Left lung (tissue), 10 donors: ENCODE data around the gene POLD3. TPM values are rescaled to one million over a fixed set of nuclear protein-coding genes. Genes with fewer than 3 reads are reported as not detected.

Experiments used
- ATAC-seq: fragments of 200-7000 bp; cut with Tn5 transposase; one replicate; pipeline ENCODE4 v1.9.1; 2020; ENCODE audit warnings: moderate library complexity
- DNase-seq, 4 donors: peaks; one replicate each; pipeline ENCODE4 v3.0.0-alpha.2; 2013 to 2020
- H3K27ac ChIP-seq, 2 donors: fragments of 200-600 bp; sonication (generic) in 1 of 2; one replicate each; pipeline versions ENCODE4 v1.5.0 to v1.8.0; 2020 to 2021
- H3K27me3 ChIP-seq, 2 donors: fragments of 200-600 bp; sonication (generic) in 1 of 2; one replicate each; pipeline versions ENCODE4 v1.5.0 to v1.8.0; 2020 to 2021
- H3K36me3 ChIP-seq, 2 donors: fragments of 200-600 bp; sonication (generic) in 1 of 2; one replicate each; pipeline versions ENCODE4 v1.5.0 to v1.8.0; 2020 to 2021
- H3K4me1 ChIP-seq, 2 donors: fragments of 200-600 bp; one replicate each; pipeline ENCODE4 v1.8.0; 2021
- H3K4me3 ChIP-seq, 2 donors: fragments of 200-600 bp; sonication (generic) in 1 of 2; one replicate each; pipeline versions ENCODE4 v1.5.0 to v1.8.0; 2020 to 2021; ENCODE audit warnings: mild to moderate bottlenecking in 1 of 2
- H3K9me3 ChIP-seq, 2 donors: fragments of 200-600 bp; sonication (generic) in 1 of 2; one replicate each; pipeline versions ENCODE4 v1.5.0 to v1.8.0; 2020 to 2021
- intact Hi-C, 2 donors: fragments of 100-400 bp; cut with DNase I; formaldehyde crosslinking; loops; one replicate each; pipeline versions ENCODE4 v1.11.2 to v1.14.2; 2022
- polyA plus RNA-seq, 6 donors: library from polyadenylated mRNA; unstranded; fragments of 120-200 nt; gene quantifications; one replicate each; pipeline ENCODE4 v1.2.1, GENCODE V29; 2013; ENCODE audit not compliant: insufficient read length in 6 of 6
- total RNA-seq, 2 donors: library from RNA; stranded (reverse); fragmentation: NEBNext Ultra II Directional; extraction: Animal tissue kit (Norgen Biotek cat#: 25700); gene quantifications; one replicate each; pipeline ENCODE4 v1.2.1, GENCODE V29; 2021
- TF ChIP-seq, protein P1 (sequence below), 2 donors: fragments of 200-600 bp; sonication (generic) in 1 of 2; IDR thresholded peaks; one replicate each; pipeline versions ENCODE4 v1.5.0 to v1.8.0; 2021; ENCODE audit warnings: antibody characterized with exemption in 2 of 2
- donor health status: DM: no; HTN: yes; CAD: no.
- donor health status: DM: no; HTN: no; CAD: no.

Gene POLD3
- total and polyA plus RNA-seq, 8 donors: 15.0 to 41.0 (median 32.2) TPM

DNA sequence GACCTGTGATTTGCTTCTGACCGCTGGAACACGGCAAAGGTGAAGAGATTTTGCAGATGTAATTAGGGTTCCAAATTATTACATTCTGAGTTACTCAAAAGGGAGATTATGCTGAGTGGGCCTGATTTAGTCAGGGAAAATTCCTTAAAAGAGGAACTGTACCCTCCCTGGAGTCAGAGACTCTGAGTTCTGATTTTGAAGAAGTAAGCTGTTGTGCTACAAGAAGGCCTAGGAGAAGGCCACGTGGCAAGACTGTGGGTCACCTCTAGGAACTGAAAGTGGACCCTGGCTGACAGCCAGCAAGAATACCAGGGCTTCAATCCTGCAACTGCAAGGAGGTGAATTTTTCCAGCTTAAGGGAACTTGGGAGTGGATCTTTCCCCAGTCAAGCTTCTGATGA, 93.5 kb downstream of the POLD3 start:
- TF ChIP-seq, protein P1, sequence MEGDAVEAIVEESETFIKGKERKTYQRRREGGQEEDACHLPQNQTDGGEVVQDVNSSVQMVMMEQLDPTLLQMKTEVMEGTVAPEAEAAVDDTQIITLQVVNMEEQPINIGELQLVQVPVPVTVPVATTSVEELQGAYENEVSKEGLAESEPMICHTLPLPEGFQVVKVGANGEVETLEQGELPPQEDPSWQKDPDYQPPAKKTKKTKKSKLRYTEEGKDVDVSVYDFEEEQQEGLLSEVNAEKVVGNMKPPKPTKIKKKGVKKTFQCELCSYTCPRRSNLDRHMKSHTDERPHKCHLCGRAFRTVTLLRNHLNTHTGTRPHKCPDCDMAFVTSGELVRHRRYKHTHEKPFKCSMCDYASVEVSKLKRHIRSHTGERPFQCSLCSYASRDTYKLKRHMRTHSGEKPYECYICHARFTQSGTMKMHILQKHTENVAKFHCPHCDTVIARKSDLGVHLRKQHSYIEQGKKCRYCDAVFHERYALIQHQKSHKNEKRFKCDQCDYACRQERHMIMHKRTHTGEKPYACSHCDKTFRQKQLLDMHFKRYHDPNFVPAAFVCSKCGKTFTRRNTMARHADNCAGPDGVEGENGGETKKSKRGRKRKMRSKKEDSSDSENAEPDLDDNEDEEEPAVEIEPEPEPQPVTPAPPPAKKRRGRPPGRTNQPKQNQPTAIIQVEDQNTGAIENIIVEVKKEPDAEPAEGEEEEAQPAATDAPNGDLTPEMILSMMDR (IDR thresholded peaks at IDR 0.05): no peak
- Histone ChIP-seq H3K27ac (no peak overlapping the region), H3K27me3 (peaks cover 0 to 20% of the 10 kb centered on the region in 2 donors), H3K4me3 (no peak overlapping the region), H3K36me3 (no peaks in the 10 kb centered on the region), H3K4me1 (peaks cover 0 to 28% of the 10 kb centered on the region in 2 donors), H3K9me3 (no peaks in the 10 kb centered on the region)
- DNase-seq (peak in 1 of 4 donors; percentile 79), ATAC-seq (peak; percentile 33)
- intact Hi-C loops: no loop called here

DNA sequence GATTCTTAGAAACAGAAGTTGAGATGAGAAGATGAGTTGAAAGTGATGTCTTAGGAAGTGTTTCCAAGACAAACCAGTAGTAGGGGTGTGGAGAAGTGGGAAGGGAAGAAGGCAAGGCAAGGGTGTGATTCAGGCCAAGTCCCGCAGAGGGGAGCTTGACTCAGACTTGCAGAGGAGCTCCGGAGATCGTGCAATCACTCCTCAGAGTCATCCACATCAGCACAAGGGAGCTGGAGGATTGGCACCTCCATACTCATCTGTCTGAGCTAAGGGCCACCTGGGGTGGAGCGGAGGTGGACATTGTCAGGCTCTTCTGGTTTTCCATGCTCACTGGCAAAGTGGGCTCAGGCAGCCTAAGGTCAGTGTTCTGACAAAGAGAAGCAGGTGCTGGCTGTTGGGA, 94.4 kb downstream of the POLD3 start:
- no peaks in the 10 kb centered on the region for H3K9me3 ChIP-seq
- intact Hi-C loops: no loop called here
- peak; percentile 36 for ATAC-seq
- no peaks in the 10 kb centered on the region for H3K36me3 ChIP-seq
- peaks cover 0 to 28% of the 10 kb centered on the region in 2 donors for H3K4me1 ChIP-seq
- no peak overlapping the region for H3K27ac ChIP-seq
- no peak for DNase-seq
- peaks cover 0 to 20% of the 10 kb centered on the region in 2 donors for H3K27me3 ChIP-seq
- TF ChIP-seq, protein P1 (IDR thresholded peaks at IDR 0.05): no peak
- H3K4me3 ChIP-seq: no peak overlapping the region

DNA sequence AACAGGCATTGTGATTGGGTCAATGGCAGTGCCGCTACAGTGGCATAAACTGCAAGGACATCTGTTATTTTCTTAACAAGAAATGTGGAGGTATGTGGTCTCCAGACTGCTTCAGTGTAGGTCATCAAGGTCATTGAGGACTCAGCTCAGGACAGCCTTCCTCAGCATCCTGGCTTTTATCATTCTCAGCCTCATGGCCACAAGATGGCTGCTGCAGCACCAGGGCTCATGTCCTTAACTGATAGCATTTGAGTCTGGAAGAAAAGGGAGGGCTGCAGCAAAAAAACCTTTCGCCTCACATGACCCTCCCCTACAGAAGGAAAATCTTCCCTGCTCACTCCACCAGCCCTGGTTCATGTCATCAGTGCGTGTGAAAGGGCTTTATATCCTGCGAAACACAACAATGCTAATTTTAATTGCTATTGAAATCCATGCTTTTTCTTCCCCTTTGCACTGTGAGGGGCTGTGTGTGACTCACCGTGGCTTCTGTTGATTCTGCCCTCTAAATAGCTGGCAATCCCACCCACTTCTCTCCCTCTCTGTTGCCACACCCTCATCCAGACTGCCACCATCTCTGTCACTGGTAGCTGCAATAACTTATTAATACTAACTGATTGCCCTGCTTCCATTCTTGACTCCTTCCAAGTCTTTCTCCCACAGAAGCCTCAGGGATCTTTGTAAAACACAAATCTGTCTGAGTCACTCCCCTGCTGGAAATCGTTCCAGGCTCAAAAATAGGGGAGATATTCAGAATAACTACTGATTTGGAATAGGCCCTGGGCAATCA, 95.0 kb downstream of the POLD3 start:
- intact Hi-C loops: no loop called here
- Histone ChIP-seq H3K9me3 (no peaks in the 10 kb centered on the region), H3K27me3 (peaks cover 0 to 17% of the 10 kb centered on the region in 2 donors), H3K4me3 (no peak overlapping the region), H3K4me1 (peaks cover 0 to 28% of the 10 kb centered on the region in 2 donors), H3K36me3 (no peaks in the 10 kb centered on the region), H3K27ac (no peak overlapping the region)
- TF ChIP-seq, protein P1 (IDR thresholded peaks at IDR 0.05): no peak
- ATAC-seq: no peak
- no peak for DNase-seq

DNA sequence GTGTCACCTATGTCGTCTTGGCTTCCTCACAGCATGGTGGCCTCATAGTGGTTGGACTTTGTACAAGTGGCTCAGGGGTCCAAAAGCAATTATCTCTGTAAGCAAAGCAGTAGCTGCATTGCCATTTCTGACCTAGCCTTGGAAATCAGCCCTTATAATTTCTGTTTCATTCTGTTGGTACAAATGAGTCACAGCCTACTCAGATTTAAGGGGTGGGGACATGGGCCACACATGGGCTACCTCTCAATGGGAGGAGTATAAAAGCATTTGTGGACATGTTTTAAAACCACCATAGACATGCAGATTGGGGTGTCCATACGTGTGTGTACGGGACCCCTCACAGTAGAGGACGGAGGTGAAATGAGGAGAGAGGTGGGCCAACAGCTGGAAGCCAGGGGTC, 97.3 kb downstream of the POLD3 start:
- no peak for DNase-seq
- peaks cover 0 to 15% of the 10 kb centered on the region in 2 donors for H3K4me1 ChIP-seq
- intact Hi-C loops: no loop called here
- no peaks in the 10 kb centered on the region for H3K9me3 ChIP-seq
- no peaks in the 10 kb centered on the region for H3K27me3 ChIP-seq
- H3K27ac ChIP-seq: no peak overlapping the region
- no peak overlapping the region for H3K4me3 ChIP-seq
- H3K36me3 ChIP-seq: no peaks in the 10 kb centered on the region
- no peak for ATAC-seq
- TF ChIP-seq, protein P1 (IDR thresholded peaks at IDR 0.05): no peak

DNA sequence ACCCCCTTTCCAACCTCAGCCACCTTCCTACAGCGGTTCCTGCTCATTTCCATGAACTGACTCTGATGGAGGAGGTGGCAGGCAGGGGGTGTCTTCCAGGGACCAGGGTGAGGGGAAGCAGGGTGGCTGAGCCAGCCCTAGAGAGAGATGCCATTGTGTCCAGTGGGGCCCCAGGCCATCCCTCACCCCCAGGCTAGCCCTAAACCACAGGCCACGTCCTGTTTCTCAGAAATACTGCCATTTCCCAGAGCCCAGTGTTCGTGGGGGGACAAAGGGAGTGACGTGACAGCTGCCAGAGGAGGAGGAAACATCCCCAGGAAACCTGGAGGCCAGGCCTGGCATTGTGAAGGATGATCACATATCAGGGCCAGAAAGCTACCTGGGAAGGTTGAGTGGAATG, 99.4 kb downstream of the POLD3 start:
- Histone ChIP-seq H3K27me3 (no peaks in the 10 kb centered on the region), H3K9me3 (no peaks in the 10 kb centered on the region), H3K36me3 (no peaks in the 10 kb centered on the region), H3K27ac (no peak overlapping the region), H3K4me3 (no peak overlapping the region), H3K4me1 (peaks cover 4 to 14% of the 10 kb centered on the region in 2 donors)
- DNase-seq: no peak
- TF ChIP-seq, protein P1 (IDR thresholded peaks at IDR 0.05): no peak
- intact Hi-C loops: no loop called here
- ATAC-seq: no peak

Other genes with a start within 250 kb of the POLD3 start
- 10 to 100 TPM in 1 of 2 donors, 1 to 10 TPM in 1; 6.8 to 12.2 TPM for gene PGM2L1, start 194.1 kb upstream of the POLD3 start, total RNA-seq
- gene PGM2L1, start 194.1 kb upstream of the POLD3 start, polyA plus RNA-seq: 1 to 10 TPM; 4.8 to 6.3 (median 5.2) TPM
- 10 to 100 TPM; 21.2 to 26.6 TPM for gene KCNE3, start 125.0 kb upstream of the POLD3 start, total RNA-seq
- 10 to 100 TPM in 5 of 6 donors, 1 to 10 TPM in 1; 9.7 to 14.6 (median 12.9) TPM for gene KCNE3, start 125.0 kb upstream of the POLD3 start, polyA plus RNA-seq
- gene LIPT2, start 98.9 kb upstream of the POLD3 start, total RNA-seq: 1 to 10 TPM; 1.8 to 6.0 TPM
- 1 to 10 TPM; 3.2 to 6.3 (median 4.7) TPM for gene LIPT2, start 98.9 kb upstream of the POLD3 start, polyA plus RNA-seq
- 1 to 10 TPM; 1.3 to 5.2 TPM for gene CHRDL2, start 138.8 kb downstream of the POLD3 start, total RNA-seq
- under 1 TPM; 0.48 to 0.82 (median 0.60) TPM for gene CHRDL2, start 138.8 kb downstream of the POLD3 start, polyA plus RNA-seq
- 10 to 100 TPM; 19.4 to 23.6 TPM for gene RNF169, start 156.3 kb downstream of the POLD3 start, total RNA-seq
- 10 to 100 TPM; 20.6 to 23.2 (median 22.2) TPM for gene RNF169, start 156.3 kb downstream of the POLD3 start, polyA plus RNA-seq